Activated CD8-positive, alpha-beta memory T cell treated with anti-CD3 and anti-CD28 coated beads for 1 hour (primary cell): ENCODE measurements around the gene TMA7.

Experiments used
- DNase-seq, 2 donors: peaks; one replicate each; pipeline ENCODE4 v3.0.0-alpha.2; 2020; ENCODE audit warnings: low read depth in 1 of 2; ENCODE audit errors: extremely low read depth in 1 of 2

Gene TMA7

DNA sequence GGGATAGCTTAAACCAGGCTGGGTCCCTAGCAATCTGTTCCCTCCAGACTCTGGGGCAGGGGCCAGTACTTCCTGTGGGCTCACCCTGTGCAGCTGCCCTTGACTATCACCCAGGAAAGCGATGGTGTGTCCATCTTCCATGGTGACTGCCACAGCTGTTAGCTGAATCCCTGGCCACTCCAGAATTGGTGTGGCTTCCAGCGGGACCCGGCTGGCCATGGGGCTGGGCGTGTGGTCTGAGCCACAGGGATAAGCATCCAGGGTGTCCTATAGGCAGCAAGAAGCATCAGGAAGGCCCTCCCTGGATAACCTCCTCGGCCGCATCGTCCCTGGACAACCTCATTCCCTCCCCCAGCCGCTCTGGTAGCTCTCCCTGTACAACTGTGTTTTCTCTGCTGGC, 17.4 kb upstream of the TMA7 start:
- DNase-seq: no peak

DNA sequence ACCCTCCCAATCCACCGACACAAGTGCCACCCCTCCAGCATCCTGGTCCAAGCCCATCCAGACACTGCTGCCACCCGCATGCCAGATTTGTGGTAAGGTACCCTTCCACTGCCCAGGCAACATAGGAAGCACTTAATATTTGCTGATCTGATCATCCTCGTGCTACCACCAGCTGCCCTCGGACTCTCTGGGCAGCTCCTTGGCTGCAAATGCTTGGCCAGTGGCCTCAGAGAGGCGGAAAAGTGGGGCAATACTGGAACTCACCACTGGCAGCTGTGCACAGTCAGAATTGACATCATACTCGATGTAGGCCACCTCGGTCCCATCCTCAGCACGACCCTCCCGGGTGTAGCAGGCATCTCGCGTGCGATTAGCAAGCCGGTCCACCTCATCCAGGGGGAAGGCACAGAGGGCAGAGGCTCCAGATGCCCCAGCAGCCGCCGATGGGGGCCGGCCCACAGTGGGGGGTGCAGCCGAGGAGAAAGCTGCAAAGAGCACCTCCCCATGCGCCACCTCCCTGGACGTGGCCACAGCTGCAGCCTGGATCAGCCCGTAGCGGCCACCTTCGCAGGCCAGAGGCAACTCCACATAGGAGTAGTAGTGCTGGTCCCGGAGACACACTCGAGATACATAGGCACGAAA, 16.7 kb upstream of the TMA7 start:
- DNase-seq: no peak

DNA sequence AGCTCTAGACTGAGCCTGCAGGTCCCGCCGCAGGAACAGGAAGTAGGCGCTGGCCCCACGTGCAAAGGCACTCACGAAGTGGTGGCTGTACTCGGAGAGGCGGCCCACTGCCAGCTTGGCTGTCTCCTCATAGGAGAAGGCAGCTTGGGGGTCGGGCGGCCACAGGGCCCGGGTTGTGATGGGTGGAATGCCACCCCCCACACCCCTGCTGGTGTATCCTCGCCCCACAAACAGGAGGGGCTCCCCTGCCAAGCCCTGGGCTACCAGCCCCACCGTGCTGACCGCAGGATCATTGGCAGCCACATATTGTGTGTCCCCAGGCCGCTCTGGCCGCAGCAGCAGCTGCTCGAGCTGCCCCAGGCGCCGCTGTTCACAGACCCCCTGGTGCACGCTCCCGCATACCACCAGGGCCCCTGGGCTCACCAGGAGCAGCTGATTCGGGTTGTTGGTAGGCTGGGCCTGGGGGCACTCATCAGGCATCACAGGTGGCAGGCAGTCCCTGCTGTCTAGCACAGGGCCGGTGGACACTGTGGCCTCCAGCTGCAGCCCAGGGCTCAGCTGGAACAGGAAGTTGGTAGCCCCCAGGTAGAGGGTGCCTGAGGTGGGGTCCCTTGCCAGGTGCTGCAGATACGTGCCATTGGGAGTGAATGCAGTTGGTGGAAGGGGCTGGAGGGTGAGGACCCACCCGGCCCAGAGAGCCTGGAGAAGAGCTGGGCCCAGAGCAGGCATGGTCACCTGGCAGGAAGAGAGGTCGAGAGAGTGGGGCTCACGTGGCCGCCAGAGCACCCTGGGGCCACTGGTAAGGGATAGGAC, 16.0 kb upstream of the TMA7 start:
- no peak for DNase-seq

DNA sequence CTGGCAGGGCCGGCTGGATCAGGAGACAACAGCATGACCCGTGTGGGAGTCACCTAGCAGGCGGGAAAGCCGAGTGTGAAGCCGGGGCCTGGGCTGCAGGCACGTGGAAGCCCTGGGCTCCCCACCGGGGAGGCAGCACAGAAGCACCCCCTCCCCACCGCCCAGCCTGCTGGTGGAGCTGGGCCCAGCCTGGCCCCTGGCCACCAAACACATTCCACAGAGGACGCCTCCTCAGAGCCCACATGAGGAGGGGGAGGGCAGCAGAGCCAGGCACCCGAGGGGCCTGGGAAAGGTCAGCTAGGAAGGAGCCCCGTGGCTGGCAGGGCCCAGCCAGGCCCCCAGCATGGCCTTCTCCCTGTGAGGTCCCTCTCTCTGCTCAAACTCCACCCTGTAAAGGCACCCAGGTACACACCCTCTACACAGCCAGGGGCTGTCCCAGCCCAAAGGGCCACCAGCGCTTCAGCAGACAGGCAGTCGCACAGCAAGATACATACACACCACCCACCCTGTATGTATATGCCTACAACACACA, 14.7 kb upstream of the TMA7 start:
- DNase-seq: no peak

DNA sequence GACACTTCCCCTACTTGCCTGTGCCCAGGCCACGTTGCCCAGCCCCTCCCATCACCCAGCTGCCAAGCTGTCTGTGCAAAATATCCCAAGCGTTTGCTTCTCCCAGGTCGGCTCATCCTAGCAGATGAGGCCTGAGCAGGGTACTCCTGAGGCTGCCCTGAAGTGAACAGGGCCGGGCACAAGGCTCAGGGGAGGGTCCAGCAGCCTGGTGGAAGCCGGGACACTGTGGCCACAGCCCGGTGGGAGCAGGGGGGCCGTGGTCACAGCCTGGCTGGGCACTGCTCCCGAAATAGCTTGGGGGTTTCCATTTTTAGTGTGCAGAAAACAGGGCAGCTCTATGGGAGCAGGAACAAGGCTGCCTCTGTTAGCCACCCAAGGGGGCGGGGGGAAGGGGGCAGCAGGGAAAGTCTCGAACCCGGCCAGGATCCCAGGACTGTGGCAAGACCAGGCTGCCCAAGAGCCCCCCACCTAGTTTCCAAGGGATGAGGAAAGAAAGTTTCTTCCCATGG, 13.6 kb upstream of the TMA7 start:
- DNase-seq: no peak

DNA sequence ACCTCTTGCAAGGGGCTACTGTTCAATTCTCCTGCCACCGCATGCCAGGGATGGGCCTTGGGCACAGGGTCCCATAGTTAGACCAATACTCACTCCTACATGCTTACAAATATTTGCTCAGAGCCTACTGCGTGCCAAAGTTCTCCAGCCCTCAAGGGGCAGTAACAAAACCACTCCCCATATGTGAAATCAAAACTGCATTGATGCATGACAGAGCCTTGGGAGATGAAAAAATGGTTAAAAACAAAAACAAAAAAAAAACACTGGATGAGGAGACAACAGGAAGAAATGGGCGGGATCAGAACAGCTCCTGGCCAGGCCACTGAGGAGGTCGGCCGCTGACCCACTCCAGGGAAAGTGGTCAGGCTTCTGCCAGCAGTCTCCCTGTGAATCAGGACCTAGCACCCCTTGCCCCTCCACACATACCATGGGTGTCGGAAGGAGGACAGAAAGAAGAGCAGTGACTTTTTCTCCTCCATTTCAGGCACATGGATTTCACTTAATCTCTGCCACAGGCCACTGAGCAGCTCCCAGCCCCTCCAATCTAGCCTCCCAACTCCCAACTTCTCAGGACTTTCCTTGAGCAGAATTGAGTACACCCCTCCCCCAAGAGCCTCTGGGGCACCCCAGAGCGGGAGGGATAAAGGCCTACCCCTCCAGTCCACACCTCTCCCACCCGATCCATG, 13.0 kb upstream of the TMA7 start:
- DNase-seq: no peak

DNA sequence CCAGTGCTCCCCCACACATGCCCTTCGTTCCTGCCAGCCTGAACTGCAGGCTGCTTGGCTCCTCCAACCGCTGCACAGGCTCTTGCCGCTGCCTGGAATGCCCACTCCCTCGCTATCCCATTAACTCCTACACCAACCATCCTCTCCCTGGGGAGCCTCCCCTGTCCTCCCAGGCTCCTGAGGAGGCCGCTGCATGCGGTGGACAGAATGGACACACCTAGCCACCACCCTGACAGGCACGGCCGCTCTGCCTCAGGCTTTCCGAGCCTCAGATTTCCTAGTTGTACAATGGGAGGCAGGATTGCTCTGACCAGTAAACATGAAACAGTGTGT, 12.5 kb upstream of the TMA7 start:
- no peak for DNase-seq

DNA sequence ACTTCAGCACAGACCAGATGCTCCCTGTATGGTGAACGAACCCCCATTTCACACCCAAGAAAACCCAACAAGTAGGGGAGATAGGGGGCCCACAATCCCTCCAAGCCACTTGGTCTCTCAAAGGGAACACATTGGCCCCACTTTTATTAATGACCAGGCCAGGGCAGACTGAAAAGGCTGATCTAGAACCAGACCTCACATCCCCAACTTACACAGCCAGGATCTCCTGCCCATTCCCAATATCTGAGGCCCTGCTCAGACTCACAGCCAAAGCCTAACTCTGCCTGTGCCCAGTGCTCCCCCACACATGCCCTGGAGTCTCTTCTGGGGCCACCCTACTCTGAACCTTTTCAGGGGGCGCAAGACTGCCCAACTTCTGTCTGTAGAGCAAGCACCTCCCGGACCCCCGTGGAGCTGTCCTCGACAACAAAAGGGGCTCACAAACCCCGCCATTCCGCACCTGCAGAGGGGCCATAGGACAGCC, 11.9 kb upstream of the TMA7 start:
- DNase-seq: no peak

DNA sequence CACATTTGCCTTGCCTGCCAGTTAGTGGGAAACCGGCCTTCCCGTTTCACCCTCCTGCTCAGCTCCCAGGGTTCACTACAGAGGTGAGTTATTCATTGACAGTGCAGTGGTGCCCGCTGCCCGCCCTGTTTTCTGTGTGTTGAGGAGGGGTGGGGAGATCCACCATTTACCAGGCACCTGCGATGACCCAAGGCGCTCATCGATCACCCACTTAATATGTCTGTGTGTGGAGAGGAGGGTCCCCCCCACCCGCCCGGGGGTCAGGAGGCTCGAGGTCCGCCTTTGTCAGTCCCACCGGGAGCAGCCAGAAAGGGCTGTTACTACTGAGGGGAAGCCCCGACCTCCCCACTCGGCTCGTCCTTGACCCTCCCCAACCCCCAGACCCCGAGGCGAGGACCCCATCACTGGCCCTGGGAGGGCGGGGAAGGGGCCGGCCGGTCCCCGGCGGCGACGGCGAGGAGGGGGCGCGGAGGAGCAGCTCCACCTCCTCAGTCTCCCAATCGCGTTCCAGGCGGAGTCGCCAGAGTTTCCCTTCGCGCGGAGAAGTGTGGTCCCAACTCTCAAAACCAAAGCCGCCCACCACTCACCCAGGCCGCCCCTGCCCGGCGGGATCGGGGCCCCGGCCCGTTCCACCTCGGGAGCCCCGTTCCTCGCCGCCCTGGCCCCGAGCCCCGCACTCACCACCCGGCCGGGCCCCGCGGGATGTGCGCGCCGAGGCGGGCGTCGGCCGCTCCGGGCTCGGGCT, 11.3 kb upstream of the TMA7 start:
- DNase-seq: no peak

DNA sequence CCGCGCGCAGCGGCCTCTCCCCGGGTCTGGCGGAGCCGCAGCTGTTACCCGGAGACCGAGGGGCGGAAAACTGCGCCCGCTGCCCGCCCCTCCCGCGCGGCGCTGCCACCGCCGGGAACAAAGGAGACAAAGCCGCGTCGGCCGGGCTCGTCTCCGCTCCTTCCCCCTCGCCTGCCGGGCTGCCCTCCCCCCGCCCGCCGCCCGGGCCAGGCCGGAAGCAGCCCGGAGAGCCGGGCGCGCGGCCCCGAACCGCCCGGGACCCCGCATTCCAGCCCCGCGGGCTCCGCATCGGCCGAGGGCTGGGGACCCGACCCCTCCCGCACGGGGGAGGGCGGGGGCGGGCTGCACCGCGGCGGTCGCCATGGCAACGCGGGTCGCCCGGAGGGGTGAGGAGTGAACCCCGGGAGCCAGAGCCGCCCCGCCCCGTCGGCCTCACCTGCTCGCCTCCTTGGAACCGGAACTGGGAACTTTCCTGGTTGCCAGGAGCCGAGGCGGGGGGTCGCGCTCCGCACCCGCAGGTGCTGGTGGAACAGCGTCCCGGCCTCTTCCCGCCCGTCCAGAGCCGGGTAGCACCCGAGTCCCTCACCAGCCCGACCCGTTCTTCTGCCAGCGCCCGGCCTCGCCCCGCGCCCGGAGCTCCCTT, 10.6 kb upstream of the TMA7 start:
- DNase-seq: peak in 1 of 2 donors; percentile 54

DNA sequence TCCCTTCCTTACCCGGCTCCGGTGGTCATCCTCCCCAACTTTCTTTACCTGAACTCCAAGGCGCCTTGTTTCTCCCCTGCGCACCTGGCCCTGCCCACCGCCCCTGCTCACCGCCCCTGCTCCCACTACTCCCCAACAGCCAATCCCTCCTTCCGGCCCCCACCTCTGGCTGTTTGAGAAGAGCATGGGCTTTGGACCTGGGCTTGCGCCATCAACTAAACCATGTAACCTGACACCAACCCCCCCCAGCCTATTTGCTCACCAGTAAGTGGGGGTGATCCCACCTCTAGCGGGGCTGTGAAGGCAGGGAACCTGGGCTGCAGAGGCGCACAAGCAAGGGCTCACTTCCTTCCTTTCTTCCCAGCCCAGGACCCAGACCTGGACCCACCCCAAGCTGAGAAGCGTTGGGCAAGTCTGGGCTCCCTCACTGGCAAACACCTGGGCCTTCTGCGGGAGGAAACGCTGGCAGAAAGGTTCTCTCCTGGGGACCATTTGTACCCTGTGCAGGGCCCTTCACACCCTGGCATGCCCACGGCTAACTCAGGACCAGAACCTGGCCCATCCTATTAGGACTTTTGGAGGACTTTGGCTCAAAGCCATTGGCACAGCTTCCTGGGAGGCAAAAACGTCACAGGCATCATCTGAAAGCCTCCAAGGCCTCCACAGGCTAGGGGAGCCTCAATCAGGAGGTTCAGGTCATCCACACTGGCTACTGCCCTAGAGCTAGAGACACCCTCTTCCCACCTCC, 9.9 kb upstream of the TMA7 start, which contains the start of gene PLXNB1:
TSS of gene PLXNB1 (minus strand) at position 127 of the 748 bp plus-strand sequence. CDS start 5,475 bp downstream, outside the sequence.
- DNase-seq: no peak

DNA sequence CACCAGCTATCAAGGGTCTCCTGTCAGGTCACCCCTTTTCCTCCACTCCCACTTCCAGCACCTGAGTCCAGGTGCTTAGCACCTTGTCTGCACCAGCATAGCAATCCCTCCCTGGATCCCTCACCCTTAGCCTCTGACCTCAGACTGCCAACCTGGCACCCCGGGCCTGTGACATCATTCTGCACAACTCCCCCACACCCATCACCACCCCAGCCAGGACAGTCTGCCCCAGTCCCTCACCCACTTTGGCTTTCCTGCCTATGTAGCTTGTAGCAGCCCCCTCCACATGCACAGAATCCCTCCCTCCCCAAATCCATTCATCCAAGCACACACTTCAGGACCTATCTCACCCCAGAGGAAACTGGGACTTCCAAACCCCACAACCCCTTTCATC, 9.4 kb upstream of the TMA7 start:
- DNase-seq: no peak

DNA sequence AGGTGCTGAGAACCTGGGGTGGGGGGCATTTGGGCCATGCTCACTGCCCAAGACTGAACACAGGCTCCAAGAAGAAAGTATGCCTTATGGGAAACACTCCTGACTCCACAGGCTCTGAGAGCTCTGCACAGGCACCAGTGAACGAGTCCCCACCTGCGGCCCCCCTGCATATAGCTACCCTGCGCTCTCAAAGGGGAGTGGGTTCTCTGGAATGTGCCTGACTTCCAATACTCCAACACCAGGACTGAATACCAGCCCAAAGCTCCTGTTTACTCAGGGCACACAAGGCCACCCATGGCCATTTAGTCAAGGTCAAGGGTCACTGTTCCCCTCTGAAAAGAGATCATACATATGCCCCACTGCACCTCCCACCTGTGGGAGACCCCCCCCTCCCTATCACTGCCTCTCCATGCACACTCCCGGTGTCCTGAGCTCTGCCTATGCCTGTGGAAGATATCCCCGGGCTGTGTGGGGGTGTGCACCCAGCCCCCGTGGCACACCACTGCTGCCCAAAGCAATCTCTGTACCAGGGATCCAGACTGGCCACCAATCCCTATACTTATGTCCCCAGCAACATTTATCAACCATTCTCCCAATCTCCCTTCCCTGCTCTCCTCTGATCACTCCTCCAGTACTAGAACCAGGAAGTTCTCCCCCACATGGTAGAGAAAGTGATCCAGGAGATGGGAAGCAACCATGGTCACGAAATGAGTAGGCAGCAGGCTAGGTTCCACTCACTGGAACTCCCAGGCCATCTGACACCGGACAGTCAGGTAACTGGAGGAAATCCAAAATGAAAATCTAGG, 8.6 kb upstream of the TMA7 start:
- no peak for DNase-seq

DNA sequence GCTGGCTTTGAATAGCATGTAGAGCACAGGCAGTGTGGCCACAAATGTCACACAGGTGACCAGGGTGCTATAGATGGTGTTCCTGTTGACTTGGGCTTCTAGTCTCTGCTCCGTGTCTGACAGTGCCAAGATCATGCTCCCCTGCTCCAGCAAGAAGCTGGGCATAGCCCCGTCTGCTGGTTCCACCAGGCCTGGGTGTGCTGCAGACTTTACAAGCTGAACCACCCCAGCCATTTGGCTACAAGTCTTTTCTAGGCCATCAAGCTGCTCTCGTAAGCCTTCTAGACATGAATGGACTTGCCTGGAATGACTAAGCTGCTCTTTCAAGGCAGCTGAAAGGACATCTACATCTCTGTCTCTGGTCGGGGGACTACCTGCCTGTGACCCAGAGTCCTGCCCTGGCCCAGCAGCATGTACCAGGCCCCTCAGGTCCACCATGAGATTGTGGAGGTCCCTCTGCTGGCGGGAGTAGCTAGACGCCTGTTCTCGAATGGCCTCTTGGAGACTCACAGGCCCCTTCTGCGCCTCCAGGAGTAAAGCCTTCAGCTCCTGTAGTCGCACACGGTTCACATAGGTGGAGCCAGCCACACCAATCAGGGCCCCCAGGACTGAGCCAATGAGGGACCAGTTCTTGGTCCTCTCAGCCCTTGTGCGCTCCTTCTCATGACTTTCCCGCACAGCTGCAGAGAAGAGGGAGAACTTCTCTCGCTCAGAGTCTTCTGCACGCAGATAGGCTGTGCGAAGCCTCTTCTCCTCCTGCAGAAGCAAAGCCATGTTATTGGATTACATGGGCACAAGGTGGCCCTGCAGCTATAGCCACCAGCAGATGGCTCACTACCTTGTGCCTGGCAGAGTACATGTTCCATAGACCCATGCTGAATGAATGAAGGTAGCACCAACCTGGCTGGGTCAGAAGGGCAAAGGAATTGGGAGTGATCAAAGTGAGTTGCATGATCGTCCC, 7.4 kb upstream of the TMA7 start:
- no peak for DNase-seq

DNA sequence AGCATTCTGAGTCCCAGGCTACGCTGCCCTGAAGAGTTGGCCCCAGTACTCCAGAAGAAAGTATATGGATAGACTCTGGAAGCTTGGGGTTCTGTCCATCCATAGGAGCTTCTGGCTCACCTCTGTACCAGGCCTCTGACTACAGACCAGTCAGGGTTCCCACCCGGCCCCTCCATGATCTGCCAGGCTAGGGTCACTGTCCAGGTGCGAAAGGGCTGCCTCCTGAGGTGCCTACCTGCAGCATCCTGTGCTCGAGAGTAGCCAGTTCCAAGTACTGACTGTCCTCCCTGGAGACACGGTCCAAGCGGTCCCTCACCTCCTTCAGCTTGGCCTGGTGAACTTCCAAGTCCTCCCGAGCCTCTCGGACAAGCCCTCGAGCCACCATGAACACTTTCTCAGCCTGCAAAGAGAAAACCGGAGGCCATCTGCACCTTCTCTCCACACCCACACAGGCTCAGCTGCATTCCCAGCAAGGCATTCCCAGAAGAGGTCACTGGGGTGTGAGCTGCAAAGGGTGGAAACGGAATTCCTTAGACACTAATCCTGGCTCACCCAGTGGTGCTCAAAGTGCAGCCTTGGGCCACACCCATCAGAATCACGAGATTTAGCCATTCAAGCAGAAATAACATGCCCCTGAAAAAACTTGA, 6.5 kb upstream of the TMA7 start:
- no peak for DNase-seq

DNA sequence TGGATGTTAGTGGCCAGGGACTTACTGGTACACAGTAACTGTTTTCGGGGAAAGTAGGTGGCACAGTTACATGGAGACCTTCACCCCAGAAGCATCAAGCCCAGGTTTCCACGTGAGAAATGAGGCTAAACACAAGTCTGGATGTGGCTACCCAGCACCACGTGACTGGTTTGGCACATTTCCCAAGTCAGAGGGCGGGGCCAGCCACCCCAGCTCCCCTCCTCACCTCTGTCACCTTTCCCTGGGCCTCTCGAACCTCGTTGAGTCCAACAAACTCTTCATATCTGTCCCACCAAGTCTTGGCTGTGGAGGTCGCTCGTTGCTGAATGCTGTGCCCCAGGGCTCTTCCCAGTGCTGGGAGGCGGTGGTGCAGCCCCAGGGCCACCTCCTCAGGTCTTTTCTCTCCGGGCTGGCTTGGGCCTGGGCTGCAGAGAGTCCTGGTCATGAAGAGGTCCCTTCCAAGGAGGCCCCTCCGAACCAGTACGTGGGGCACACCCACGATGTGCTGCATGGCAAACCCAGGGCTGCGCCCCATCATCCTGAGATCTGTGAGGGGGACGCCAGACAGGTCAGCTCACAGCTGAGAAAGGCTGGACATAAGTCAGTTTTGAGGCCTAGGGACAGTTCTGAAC, 5.3 kb upstream of the TMA7 start:
- no peak for DNase-seq

DNA sequence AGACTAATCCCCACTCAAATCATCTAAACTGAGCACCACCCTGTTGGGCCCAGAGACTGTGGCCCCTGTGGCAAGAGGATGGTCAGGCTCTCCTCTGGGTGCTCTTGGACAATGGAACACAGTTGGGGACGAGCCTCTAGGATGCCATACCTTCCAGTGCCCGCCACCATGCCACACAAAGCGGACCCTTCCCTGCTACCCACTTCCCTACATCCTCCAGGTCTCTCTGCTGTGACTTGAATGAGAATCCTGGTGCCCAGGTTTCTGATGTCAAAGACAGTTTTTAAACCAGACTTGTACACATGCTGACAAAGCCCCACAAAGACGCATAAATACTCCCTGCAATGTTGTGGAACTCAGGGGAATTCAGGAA, 4.8 kb upstream of the TMA7 start:
- DNase-seq: no peak
